ENCODE results near the gene OBSCN.
A peak's percentile ranks its signal among the peaks of the same experiment; 100 is the strongest.

The OBSCN gene

DNA sequence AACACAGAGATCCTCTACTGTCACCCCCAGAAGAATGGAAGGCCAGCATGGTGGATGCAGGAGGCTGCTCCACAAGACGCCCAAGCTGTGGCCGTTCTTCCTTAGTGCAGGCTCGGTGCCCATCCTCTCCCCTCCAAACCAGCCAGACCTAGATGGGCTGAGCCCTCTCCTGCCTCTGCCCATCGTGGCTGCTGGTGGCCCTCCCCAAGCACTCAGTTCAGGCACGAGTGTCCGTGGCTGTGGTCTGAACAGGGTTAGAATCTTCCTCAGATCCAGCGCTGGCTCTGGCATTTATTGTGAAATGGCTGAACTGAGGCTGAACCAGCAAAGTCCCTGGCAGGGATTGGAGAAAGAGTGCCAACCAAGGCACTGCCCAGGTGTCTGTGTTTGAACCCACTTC lies 139.3 kb downstream of the OBSCN start:
- DNase-seq = no peak

DNA sequence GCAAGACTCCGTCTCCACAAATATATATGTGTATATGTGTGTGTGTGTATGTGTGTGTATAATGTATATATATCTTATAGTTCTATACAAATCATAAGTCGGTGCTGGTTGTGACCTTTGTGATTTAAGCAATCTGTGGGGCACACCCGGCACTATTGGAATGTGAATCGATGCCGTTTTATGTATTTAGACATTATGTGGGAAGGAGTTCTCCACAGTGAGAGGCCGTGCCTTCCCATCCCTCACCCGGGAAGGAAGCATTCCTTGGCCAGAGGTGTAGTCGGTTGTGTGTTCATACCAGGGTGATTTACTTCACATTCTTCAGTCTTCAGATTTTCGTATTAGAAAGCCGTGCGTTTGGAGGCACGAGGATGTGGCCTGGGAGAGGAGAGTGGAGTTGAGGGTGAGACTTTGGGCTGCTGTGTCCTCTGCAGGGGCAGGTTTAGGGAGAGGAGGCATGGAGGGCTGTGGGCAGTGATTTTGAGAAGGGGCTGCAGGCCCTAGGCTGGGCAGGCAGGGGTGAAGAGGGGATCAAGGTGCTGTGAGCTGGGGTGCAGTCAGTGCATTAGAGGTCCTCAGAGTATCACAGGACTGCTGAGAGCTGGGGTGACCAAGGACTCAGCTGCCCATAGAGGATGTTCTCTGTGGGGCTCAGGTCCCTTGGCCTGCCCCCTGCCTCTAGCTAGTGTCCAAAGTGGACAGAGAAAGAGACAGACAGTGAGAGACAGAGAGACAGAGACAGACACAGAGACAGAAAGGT lies 141.0 kb downstream of the OBSCN start:
- DNase-seq = no peak

DNA sequence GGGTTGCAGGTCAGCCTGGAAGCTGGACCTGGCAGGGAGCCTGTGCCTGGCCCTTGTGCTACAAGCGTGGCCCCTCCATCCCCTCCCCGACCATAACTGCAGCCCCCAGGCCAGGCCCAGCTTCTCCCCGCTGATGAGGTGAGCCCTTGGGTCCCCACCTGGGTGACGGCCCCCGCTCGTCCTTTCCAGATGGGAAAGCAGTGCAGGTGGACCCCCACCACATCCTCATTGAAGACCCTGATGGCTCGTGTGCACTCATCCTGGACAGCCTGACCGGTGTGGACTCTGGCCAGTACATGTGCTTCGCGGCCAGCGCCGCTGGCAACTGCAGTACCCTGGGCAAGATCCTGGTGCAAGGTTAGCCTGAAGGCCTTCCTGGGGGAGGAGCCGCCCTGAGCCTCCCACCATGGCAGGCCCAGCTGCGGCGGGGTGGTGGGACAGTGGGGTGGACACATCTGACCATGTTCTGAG lies 141.9 kb downstream of the OBSCN start:
- DNase-seq = peak; percentile 0

DNA sequence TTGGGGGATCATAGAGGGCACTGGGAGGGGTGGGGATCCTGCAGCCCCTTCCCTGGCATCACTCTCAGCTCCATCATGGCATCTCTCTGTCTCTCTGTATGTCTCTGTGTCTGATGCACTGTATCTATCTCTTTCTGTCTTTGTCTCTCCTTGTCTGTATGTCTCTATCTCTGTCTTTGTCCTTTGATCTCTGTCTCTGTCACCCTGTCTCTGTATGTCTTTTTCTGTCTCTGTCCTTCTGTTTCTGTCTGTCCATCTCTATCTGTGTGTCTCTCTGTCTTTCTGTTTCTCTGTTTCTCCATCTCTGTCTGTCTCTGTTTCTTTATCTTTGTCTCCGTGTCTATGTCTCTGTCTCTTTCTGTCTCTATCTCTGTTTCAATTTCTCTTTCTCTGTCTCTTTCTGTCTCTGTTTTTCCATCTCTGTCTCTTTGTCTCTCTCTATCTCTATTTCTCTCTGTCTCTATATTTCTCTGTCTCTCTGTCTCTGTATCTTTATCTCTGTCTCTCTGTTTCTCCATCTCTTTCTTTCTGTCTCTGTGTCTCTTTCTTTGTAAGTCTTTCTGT lies 142.4 kb downstream of the OBSCN start:
- DNase-seq = no peak

DNA sequence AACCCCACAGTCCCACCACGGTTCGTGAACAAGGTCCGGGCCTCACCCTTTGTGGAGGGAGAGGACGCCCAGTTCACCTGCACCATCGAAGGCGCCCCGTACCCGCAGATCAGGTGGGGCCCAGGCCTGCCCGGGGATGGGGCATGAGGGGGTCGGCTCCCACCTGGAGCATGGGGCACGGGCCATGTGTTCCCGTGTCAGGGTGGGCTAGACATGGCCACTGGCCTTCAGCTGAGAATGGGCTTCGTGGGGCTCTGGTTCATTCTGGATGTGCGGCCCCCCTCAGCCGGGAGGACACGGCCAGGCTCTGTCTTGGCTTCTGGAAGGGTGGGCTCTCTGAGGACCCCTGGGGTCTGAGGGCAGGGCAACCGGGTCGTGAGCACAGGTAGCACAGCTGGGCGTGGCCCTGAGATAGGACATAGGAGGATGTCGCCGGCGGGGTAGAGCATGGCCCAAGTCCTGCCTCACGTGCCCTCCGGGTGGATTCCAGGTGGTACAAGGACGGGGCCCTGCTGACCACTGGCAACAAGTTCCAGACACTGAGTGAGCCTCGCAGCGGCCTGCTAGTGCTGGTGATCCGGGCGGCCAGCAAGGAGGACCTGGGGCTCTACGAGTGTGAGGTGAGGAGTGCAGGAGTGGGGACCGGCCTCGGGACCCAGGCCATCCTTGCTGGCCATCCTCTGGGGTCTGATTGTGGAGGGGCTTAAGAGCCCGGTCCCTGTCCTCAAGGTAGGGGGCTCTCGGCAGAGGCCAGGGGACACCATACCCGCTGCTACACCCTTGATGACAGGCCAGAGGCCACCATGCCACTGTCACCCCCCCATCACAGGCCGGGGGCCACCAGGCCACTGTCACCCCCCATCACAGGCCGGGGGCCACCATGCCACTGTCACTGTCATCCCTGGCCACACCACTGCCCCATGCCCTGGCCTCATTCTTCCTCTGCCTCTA lies 143.3 kb downstream of the OBSCN start:
- peak; percentile 2 for DNase-seq

DNA sequence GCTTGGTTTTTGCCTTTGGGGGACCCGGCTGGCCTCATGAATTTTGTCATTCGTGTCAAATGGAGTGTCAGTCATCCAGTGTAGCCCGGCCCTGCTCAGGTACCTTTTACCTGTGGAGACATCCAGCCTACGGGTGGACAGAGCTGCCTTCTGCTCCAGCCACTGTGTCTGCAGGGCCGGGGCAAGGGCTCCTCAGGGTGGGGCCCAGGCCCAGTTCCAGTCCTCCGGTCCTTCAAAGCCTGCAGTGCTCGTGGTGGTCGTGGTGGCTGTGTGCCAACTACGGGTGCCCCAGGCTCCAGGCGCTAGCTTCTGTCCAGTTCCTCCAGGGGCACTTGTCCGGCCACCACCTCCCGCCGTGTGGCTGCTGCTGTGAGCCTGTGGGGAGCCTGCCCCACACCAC lies 144.0 kb downstream of the OBSCN start:
- no peak for DNase-seq

DNA sequence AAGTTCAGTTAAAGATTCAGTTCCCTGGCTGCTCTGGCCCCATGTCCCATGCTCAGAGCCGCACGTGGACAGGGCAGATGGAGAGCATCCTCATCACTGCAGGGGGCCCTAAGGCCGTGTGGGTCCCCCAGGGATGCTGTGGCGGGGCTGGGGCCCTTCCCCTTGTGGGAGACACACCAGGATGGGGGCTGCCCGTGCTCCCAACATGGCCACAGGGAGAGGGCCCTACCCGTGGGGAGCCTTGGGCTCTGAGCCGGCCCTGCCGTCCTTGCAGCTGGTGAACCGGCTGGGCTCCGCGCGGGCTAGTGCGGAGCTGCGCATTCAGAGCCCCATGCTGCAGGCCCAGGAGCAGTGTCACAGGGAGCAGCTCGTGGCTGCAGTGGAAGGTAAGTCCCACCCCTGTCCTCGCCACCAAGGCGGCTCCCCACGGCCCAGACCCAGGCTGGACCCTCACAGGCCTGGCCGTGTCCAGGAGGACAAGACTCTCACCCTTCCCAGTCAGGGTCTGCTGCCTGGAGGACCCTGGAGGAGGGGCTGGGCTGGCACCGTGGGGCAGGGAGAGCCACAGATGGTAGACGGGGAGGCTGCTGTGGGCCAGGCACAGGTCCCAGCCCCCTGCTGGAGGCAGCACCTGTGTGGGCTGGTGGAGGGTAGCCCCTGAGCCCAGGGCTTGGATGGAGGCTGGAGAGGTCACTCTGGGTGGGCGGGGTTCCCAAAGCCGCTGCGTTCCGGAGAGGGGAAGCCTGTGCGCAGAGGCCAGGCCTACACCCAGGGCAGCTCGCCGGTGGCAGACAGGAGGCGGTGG lies 145.0 kb downstream of the OBSCN start:
- no peak for DNase-seq

DNA sequence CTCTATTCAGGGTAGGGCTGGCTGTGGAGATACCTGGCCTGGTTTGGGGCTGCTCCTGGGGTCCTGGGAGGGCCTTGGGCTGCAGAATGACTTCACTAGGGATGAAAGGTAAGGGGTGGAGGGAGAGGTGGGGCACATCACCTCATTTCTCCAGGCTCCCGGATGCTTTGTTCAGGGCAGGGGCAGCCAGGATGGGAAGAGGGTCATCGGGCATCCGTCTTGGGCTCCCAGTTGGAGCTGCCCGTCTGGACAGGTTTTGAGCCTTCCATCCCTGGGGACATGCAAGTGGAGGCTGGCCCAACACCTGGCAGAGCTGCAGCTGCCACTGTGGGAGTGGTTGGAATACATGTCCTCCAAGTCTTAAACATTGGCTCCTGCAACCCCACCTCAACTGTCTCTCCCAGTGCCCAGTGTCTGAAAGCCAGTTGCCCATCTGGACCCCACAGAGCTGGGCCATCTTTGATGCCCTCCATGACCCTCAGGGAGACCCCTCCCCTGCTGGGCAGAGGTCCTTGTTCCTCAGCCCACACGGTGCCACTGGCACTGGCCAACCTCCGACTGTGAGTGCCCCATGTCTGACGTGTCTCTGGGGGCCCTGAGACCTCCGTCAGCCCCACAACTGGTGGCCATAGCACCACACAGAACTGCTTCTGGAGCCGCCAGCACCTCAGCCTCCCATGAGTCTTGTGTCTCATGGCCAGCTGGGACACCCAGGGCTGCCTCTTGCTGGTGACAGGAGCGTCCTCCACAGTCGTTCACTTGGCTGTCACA lies 145.9 kb downstream of the OBSCN start:
- DNase-seq = no peak

DNA sequence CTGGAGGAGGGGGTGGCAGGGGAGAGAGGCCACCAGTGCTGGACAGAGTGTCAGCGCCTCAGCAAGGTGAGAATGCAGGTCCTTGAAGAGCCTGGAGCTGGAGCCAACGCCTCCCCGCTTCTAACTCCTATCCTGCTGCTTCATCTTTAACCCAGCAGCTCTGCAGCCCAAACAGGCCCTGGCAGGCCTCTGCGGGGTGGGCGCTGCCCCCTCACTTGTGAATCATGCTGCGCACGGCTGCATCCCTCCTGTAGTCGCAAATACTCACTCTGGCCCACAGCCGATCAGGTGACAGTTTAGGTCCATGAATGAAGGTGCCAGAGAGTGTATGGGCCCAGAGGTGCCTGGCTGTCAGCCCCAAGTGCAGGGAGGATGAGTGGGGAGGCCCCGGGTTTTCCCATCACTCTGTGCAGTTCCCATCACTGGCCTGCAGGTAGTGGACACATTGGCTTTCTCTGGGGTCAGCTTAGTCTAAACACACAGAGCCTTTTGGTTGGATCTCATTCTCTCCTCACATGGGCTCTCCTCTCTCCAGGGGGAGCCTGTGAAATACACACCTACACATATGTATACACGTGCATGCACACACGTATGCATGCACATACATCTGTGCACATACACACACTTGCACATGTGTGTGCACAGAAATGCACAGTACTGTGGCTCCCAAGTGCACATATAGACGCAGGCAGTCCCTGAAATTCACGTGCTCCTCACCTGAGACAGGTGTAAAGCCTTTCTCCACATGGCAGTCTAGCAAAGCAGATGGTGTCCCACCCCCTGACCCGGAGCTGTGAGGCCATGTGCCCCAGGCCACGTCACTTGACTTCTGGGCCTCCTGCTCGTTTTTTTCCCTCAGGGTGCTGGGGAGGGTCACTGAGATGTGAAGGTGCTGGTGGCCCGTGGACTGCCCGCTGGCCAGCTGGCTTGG lies 146.8 kb downstream of the OBSCN start:
- no peak for DNase-seq

DNA sequence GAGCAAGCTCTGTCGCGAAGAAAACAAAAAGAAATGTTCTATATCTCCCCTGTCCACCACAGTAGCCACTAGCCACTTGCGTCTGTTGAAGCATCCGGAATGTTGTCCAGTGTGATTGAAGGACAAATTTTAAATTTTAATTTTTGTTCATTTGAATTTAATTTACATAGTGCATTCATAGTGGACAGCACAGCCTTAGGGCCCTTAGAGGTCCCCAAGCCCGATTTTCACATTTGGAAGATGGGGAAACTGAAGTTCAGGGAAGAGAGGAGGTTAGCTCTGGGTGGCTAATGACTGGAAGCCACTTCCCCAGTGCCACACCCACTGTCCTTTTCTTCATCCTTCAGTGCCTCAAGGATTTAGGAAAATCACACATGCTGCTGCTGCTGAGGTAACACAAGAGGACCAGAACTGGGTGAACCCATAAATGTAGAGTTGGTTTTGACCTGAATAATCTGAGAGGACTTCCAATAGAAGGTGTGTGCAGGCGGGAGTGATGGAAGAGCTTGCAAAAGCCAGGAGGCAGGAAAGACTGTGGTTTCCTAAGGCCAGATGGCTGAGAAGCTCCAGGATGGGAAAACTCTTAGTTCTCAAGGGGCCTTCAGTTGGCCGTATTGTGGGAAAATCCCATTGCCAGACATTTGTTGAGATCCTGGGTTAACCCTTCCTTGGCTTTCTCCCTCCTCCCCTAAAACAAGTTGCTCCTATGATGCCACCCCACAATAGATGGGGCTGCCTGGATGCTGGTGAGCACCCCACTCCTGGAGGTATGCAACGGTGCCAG lies 149.2 kb downstream of the OBSCN start:
- DNase-seq = no peak

DNA sequence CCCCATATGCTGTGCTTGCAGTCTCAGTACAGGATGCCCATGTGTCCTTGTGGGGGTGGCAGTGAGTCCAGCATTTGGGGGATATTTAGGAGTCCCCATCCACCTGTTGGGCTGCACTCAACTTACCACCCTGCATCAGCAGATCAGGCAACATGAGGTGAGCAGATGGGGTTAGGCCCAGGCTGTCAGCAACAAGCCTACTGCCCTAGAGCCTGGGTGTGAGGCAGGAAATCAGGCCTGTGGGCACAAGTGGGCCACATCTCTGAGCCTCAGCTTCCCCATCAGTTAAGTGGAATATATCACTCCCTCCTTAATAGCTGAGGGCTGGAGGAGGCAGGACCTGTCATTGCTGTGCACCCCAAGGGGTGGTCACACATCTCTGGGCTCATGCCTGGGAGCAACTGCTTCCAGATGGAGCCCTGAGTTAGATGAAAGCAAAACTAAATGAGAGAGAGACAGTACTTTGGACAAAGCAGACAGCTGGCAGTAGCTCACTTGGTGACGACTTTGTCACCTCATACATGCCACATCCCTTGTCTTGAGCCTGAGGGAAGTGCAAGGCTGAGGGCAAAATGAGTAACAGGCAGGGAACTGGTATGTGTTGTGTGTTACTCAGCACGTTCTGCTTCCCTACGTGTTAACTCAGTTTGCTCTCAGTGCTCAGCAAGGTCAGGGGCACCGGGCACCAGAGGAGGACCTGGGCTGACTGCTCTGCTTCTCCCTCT lies 150.4 kb downstream of the OBSCN start:
- DNase-seq = no peak

DNA sequence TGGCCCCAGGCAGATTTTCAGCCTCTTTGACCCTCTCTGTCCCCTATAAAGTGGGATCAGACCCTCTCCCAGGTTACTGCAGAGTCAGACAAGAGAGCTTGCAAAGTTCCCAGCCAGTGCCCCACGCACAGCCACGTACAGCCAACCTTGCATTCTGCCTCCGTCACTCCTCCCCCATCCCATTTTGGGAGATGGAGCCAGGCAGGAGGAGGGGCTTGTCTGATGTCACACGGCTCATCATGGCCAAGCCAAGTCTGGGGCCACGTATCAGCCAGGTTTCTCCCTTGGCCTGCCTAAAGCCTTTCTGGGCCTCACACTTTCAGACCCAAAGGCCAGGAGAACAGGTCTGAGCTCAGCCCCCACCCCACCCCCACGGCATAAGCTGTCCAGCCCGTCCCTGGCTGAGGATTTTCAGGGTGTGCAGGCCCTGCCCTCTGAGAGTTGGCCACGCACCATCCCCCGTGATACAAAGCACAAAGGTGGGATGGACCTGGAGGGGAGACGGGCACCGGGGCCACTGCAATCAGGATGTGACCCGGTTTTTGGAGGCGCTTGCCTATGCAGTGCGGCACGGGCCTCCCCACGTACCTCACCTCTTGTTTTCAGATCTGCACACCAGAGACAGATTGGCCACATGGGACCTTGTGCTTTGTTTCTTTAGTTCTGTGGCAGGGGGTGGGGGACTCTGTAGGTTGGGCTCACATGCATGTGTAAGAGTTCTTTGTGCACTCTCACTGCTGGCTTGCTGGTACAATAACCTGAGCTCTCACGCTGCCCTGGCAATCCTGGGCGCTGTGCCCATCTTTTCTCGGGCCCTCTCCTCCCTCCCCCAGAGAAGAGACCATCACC lies 151.1 kb downstream of the OBSCN start:
- DNase-seq = no peak

DNA sequence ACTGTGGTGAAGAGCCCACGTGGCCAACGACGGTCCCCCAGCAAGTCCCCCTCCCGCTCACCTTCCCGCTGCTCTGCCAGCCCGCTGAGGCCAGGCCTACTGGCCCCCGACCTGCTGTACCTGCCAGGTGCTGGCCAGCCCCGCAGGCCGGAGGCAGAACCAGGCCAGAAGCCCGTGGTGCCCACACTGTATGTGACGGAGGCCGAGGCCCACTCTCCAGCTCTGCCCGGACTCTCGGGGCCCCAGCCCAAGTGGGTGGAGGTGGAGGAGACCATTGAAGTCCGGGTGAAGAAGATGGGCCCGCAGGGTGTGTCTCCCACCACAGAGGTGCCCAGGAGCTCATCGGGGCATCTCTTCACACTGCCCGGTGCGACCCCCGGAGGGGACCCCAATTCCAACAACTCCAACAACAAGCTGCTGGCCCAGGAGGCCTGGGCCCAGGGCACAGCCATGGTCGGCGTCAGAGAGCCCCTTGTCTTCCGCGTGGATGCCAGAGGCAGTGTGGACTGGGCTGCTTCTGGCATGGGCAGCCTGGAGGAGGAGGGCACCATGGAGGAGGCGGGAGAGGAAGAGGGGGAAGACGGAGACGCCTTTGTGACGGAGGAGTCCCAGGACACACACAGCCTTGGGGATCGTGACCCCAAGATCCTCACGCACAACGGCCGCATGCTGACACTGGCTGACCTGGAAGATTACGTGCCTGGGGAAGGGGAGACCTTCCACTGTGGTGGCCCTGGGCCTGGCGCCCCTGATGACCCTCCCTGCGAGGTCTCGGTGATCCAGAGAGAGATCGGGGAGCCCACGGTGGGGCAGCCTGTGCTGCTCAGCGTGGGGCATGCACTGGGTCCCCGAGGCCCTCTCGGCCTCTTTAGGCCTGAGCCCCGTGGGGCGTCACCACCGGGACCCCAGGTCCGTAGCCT lies 152.0 kb downstream of the OBSCN start:
- DNase-seq = no peak

DNA sequence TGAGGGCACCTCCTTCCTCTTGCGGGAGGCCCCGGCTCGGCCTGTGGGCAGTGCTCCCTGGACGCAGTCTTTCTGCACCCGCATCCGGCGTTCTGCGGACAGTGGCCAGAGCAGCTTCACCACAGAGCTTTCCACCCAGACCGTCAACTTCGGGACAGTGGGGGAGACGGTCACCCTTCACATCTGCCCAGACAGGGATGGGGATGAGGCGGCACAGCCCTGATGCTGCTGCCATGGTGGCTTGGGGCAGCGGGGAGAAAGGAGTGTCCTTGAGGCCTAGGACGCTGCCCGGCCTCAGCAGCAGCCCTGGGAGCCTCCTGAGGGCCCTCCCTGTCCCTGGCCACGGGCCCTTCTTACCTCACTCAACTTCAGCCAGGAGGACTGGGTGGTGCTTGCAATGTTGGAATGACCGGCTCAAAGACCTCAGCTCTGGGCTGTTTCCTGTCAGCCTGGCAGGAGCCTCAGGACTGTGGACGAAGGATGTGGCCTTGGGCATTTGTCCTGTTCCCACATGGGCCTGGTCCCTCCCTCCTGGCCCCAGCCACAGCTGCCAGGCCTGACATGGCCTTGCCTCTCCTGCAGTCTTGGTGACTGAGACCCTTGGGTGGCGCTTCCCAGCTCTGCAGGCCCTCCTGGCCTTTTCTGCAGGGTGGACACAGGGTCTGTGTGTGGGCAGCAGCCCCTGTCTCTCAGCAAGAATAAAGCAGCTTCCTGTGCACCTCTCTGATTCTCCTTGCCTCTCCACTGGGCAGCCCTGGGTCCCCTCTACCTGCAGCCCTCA lies 152.9 kb downstream of the OBSCN start:
- DNase-seq = no peak

DNA sequence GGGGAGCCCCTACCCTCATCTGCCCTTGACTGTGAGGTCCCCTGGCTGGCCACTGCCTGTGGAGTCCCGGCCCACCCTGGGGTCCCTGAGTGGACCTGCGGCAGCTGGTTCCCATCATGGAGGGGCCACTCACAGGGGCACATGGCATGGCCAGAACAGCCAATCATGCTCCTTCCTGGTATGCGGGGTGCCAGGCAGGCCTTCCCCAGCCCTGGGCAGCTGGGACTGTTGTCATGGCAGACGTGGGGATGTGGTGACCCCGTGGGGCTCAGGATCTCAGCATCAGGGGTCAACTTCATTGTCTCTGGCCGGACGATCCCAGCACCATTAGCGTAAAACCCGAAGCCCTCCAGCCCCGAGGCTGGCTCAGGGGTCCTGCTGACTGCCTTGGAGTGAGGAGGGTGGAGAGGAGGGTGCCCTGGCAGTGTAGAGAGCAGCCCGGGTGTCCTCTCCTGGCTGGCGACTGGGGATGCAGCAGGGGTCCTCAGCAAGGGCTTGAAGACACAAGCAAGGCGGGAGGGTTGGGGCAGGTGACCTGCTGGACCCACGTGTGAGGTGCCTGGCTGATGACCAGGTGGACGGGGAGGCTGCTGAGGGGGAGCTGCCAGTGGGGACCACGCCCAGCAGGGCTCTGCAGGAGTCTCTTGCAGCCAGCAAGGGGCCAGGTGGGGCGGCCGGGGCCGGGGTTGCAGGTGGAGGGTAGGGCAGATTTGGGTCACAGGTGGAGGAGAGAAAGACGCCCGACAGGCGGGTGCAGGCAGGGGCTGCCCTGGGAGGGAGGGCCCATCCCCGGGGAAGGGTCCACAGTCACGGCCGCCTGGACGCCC lies 153.7 kb downstream of the OBSCN start:
- DNase-seq = no peak

Measured in CD4-positive, alpha-beta T cell treated with Interleukin-17A for 4 hours (primary cell).